Measurements from ENCODE around the gene TBC1D5. TPM values are rescaled to one million over a fixed set of nuclear protein-coding genes. Genes with fewer than 3 reads are reported as not detected.

Gene TBC1D5
- total RNA-seq, 1 experiment from 2014 or later: 30.4 TPM

- H3K36me3 ChIP-seq (ENCODE audit: control insufficient read depth, insufficient read depth, low read length): no peaks in the 10 kb centered on the region
- in situ Hi-C loops (cut with HindIII; ENCODE audit: low pct_unique_long_range_greater_than_20kb, low sequenced_read_pairs): no loop called here
- no peaks in the 10 kb centered on the region for H3K27me3 ChIP-seq (ENCODE audit: control insufficient read depth, insufficient read depth, low read length)
- TF ChIP-seq SIN3A (IDR thresholded peaks at IDR 0.05; ENCODE audit: borderline replicate concordance, insufficient read depth, low read depth, low read length): no peak
- no peak for TF ChIP-seq TCF7L2 (IDR thresholded peaks at IDR 0.05; ENCODE audit: low read depth, low read length)
- no peak for TF ChIP-seq POLR2AphosphoS5 (IDR thresholded peaks at IDR 0.05; ENCODE audit: low read depth, low read length)
- TF ChIP-seq REST (IDR thresholded peaks at IDR 0.05; ENCODE audit: insufficient read depth in 1 of 2, low read depth in 2 of 2, low read length in 1 of 2): no peak
- no peak for TF ChIP-seq CTCF (IDR thresholded peaks at IDR 0.05)
- intact Hi-C loops (cut with micrococcal nuclease; ENCODE audit: unreplicated experiment): no loop called here
- DNase-seq (ENCODE audit: low read depth, low spot score): no peak
- no peak for ATAC-seq
- no TSS peak for BruUV-seq (replicated peaks)
- no peaks in the 10 kb centered on the region for H3K9me3 ChIP-seq (ENCODE audit: control insufficient read depth, insufficient read depth, low read depth, low read length)
- H3K4me1 ChIP-seq (ENCODE audit: control insufficient read depth, insufficient read depth, low read length): no peaks in the 10 kb centered on the region
- no peak overlapping the region for H3K27ac ChIP-seq (ENCODE audit: low read length)
- H3K4me3 ChIP-seq (ENCODE audit: low read depth in 2 of 2, low read length in 2 of 2): no peak overlapping the region
- POLR2A ChIA-PET: no interaction called here
- CTCF ChIA-PET: no interaction called here
Measured at GRCh38 chr3:17605032-17605431, 137.4 kb downstream of the TBC1D5 start.

- no peaks in the 10 kb centered on the region for H3K4me1 ChIP-seq (ENCODE audit: control insufficient read depth, insufficient read depth, low read length)
- H3K9me3 ChIP-seq (ENCODE audit: control insufficient read depth, insufficient read depth, low read depth, low read length): no peaks in the 10 kb centered on the region
- no peaks in the 10 kb centered on the region for H3K36me3 ChIP-seq (ENCODE audit: control insufficient read depth, insufficient read depth, low read length)
- no TSS peak for BruUV-seq (replicated peaks)
- ChIA-PET CTCF (no interaction called here), POLR2A (no interaction called here)
- no peak for DNase-seq (ENCODE audit: low read depth, low spot score)
- no peaks in the 10 kb centered on the region for H3K27me3 ChIP-seq (ENCODE audit: control insufficient read depth, insufficient read depth, low read length)
- no peak for TF ChIP-seq TCF7L2 (IDR thresholded peaks at IDR 0.05; ENCODE audit: low read depth, low read length)
- TF ChIP-seq CTCF (IDR thresholded peaks at IDR 0.05): no peak
- TF ChIP-seq REST (IDR thresholded peaks at IDR 0.05; ENCODE audit: insufficient read depth in 1 of 2, low read depth in 2 of 2, low read length in 1 of 2): no peak
- intact Hi-C loops (cut with micrococcal nuclease; ENCODE audit: unreplicated experiment): no loop called here
- H3K4me3 ChIP-seq (ENCODE audit: low read depth in 2 of 2, low read length in 2 of 2): no peak overlapping the region
- H3K27ac ChIP-seq (ENCODE audit: low read length): no peak overlapping the region
- ATAC-seq: no peak
- in situ Hi-C loops (cut with HindIII; ENCODE audit: low pct_unique_long_range_greater_than_20kb, low sequenced_read_pairs): no loop called here
Measured at GRCh38 chr3:17602126-17602525, 140.3 kb downstream of the TBC1D5 start.

Data from Panc1 (cell line).